ENCODE results near the gene ZNF611.

GRCh38 chr19:52691737-52692136 lies 43.1 kb downstream of the ZNF611 start:
- TF ChIP-seq EZH2phosphoT487 (IDR thresholded peaks at IDR 0.05; ENCODE audit: insufficient read depth, low read depth) (no peak), EZH2 (IDR thresholded peaks at IDR 0.05; ENCODE audit: insufficient read depth, poor library complexity, severe bottlenecking) (no peak)

All from GM23248 (cell line).